Measurements from ENCODE around the gene RASGRF2.

RASGRF2 gene

DNA sequence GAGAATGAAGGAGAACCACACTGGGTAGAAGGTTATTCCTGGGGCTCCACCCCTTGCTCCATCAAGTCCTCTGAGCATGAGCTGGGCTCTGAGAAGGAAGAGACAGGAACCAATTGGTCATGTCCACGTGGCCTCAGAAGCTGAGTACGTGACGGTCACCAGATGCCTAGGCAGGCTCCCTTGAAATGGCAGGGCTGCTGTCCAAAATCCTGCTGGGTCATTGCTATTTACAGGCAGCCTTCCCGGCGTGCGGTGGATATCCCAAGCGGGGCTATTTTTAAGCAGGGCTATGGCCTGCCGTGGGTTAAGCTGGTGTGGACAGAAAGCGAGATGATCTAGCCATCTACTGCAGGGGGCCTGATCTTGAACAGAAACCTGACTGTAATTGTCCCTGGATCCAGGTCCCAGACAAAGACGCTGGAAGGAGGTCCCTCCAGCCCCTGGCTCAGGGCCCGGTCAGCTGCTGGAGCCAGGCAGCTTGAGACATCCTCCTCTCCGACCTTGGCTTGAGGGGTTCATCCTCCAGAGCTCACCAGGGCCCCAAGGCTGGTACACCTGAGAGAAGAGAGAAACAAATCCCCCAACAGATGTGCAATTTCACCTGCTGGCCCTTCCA lies 272.4 kb downstream of the RASGRF2 start:
- TF ChIP-seq, protein P1, sequence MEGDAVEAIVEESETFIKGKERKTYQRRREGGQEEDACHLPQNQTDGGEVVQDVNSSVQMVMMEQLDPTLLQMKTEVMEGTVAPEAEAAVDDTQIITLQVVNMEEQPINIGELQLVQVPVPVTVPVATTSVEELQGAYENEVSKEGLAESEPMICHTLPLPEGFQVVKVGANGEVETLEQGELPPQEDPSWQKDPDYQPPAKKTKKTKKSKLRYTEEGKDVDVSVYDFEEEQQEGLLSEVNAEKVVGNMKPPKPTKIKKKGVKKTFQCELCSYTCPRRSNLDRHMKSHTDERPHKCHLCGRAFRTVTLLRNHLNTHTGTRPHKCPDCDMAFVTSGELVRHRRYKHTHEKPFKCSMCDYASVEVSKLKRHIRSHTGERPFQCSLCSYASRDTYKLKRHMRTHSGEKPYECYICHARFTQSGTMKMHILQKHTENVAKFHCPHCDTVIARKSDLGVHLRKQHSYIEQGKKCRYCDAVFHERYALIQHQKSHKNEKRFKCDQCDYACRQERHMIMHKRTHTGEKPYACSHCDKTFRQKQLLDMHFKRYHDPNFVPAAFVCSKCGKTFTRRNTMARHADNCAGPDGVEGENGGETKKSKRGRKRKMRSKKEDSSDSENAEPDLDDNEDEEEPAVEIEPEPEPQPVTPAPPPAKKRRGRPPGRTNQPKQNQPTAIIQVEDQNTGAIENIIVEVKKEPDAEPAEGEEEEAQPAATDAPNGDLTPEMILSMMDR (IDR thresholded peaks at IDR 0.05; ENCODE audit: control insufficient read depth, insufficient read depth, low read depth, low read length, missing control alignments), result no peak
- DNase-seq (ENCODE audit: low read depth), result peak; percentile 2

DNA sequence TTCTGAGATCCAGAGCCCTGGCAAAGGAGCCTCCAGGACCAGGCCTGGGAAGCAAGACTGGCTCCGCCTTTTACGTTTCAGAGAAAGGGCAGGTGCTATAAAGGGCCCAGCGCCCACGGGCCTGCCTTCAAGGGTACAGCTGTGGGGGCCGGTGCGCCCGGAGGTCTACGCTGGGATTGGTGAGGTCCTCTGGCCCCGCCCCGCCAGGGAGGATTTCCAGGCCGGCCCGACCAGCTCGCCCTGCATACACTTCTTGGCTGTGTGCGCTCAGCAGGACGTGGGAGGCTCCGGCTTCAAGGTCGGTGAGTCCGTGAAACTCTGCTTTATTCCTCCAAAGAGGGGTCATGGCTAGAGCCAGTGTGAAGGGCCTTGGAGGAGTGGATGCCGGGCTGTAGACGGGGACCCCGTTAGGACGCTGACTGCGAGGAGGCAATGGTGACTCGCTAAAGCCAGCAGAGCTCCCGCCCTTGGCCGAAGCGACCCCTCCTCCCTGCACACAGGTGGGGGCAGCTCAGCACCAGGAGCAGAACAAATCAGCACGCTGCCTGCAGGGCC lies 273.0 kb downstream of the RASGRF2 start, which contains the start of gene CKMT2:
Gene CKMT2, plus strand, starts transcription at position 243 of the 555 bp plus-strand sequence. CDS start 17,811 bp downstream, outside the sequence.
- TF ChIP-seq, protein P1 (IDR thresholded peaks at IDR 0.05; ENCODE audit: control insufficient read depth, insufficient read depth, low read depth, low read length, missing control alignments), result no peak
- H3K4me3 ChIP-seq (ENCODE audit: control insufficient read depth, low read depth, low read length), result no peak within 1 kb of the TSS
- DNase-seq (ENCODE audit: low read depth), result no peak

More for the DNA sequence above, 272.4 kb downstream of the RASGRF2 start:
- H3K4me3 ChIP-seq (ENCODE audit: control insufficient read depth, low read depth, low read length), result no peak overlapping the region

DNA sequence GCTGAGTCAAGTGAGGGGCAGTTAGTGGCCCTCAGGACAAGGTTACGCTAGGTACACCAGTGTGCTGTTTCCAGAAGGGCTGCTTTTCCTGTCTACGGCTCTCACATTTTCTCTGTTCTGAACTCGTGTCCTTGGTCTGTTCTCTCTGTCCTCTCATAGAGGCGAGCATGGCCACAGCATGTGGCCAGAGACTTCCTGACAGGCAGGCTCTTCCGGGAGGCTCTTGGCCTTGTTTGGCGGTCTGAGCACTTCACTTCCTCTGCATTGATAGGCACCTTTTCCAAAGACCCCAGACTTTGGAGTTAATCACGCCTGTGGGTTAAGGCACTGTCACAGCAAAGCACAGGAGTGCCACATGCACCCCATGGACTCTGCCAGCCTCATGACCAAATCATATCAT lies 274.1 kb downstream of the RASGRF2 start:
- TF ChIP-seq, protein P1 (IDR thresholded peaks at IDR 0.05; ENCODE audit: control insufficient read depth, insufficient read depth, low read depth, low read length, missing control alignments), result no peak
- DNase-seq (ENCODE audit: low read depth), result no peak
- H3K4me3 ChIP-seq (ENCODE audit: control insufficient read depth, low read depth, low read length), result no peak overlapping the region

DNA sequence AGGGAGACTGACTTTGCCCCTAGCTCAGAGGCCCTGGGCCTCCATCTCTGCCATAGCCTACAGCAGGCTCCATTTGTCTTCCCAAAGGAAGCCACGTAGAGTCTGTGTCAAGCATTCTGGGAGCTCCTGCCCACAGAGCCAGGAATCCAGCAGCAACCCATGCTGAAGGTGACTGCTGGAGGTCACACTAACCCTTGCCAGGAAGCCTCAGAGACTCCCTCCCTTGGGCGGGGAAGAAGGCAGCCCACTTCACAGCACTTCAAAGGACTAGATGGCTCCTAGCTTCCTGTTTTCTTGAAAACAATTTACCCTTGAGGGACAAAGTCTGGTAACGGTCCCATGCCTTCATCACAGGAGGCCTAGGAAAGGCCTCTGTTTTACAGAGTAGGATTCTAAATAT lies 274.6 kb downstream of the RASGRF2 start:
- TF ChIP-seq, protein P1 (IDR thresholded peaks at IDR 0.05; ENCODE audit: control insufficient read depth, insufficient read depth, low read depth, low read length, missing control alignments), result no peak
- no peak for DNase-seq (ENCODE audit: low read depth)

DNA sequence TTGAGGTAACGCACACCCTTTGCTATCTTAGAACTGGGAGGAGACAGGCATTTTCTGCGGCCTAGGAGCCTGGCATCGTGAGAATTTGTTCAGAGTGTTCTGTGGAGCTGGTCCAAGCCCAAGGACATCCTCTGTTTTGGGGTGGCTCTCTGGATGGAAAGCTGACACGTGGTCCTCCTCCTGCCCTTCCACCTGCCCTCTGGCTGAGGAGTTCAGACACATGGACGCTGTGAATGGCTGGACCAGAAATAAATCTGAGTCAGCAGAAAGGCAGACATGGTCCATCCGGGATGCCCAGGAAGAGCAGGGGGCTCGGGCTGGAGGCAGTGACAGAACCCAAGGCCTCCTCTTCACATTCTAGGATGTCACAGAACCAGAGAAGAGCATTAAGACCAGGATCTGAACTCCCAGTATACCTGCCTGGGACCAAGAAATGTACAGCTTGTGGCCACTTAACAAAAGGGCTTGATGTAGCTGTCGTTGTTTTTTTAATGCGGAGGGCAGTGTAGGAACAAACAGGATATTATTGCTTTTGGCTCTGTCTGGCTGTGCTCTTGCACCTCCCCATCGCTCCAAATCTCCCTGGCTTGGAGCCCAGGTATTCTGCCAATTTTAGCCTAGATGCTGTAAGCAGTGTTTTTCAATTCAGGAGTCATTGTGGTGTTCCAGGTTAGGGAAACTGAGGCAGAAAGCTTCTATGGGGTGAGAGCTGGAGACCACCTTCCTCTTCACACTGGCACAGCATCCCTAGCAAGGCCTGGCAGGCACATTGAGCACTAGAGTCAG lies 275.3 kb downstream of the RASGRF2 start:
- H3K4me3 ChIP-seq (ENCODE audit: control insufficient read depth, low read depth, low read length), result no peak overlapping the region
- no peak for DNase-seq (ENCODE audit: low read depth)
- TF ChIP-seq, protein P1 (IDR thresholded peaks at IDR 0.05; ENCODE audit: control insufficient read depth, insufficient read depth, low read depth, low read length, missing control alignments), result no peak

More for the DNA sequence above, 274.6 kb downstream of the RASGRF2 start:
- no peak overlapping the region for H3K4me3 ChIP-seq (ENCODE audit: control insufficient read depth, low read depth, low read length)

DNA sequence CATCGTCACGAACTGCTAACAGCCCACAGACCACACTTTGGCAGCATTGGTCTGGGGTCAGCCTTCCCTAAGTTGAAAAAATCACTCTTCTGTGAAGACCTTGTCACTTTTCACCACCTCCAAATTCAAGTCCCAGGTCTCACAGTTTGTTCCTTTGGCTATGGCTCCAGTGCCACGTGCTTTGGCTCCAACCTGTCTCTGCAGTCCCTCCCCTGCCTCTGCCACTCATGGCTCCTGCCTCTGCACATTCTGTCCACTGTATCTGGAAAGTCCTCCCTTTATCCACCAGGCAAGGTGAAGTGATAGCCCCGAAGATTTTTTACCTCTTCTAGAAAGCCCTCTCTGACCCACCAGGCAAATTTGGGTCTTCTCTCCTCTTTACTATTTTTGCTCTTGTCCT lies 278.3 kb downstream of the RASGRF2 start:
- TF ChIP-seq, protein P1 (IDR thresholded peaks at IDR 0.05; ENCODE audit: control insufficient read depth, insufficient read depth, low read depth, low read length, missing control alignments), result no peak
- DNase-seq (ENCODE audit: low read depth), result no peak
- H3K4me3 ChIP-seq (ENCODE audit: control insufficient read depth, low read depth, low read length), result no peak overlapping the region
